Esophagus muscularis mucosa (tissue), 4 donors: ENCODE results near the gene NAV2. TPM values are rescaled to one million over a fixed set of nuclear protein-coding genes. Genes with fewer than 3 reads are reported as not detected.

Experiments
- DNase-seq: peaks from one replicate; pipeline ENCODE4 v3.0.0-alpha.2; 2017; ENCODE audit errors: extremely low spot score
- H3K27ac ChIP-seq, 4 donors: fragments of 200-600 bp; sonication (generic); replicated peaks in 1 of 4; 1 replicate in 3 of 4; 2 replicates in 1 of 4; pipeline ENCODE4 v1.5.1; 2016 to 2019; ENCODE audit warnings: mild to moderate bottlenecking in 1 of 4
- H3K27me3 ChIP-seq, 4 donors: fragments of 200-600 bp; sonication (generic); one replicate each; pipeline versions ENCODE4 v1.5.1 to v1.6.0; 2016 to 2019
- H3K36me3 ChIP-seq, 4 donors: fragments of 200-600 bp; sonication (generic); one replicate each; pipeline ENCODE4 v1.5.1; 2016 to 2019
- H3K4me1 ChIP-seq, 4 donors: fragments of 200-600 bp; sonication (generic); one replicate each; pipeline ENCODE4 v1.5.1; 2016 to 2019
- H3K4me3 ChIP-seq, 4 donors: fragments of 200-600 bp; sonication (generic); 1 replicate in 2 of 4; 2 replicates in 2 of 4; pipeline ENCODE4 v1.5.1; 2016 to 2019; ENCODE audit warnings: mild to moderate bottlenecking in 4 of 4, moderate library complexity in 1 of 4
- H3K9me3 ChIP-seq, 4 donors: fragments of 200-600 bp; sonication (generic); 1 replicate in 3 of 4; 2 replicates in 1 of 4; pipeline ENCODE4 v1.5.1; 2016 to 2019
- EP300 ChIP-seq: sonication (generic); formaldehyde crosslinking; IDR thresholded peaks from one replicate; pipeline ENCODE4 v1.6.1; 2017; ENCODE audit warnings: antibody characterized with exemption
- POLR2A ChIP-seq: fragments of 450-650 bp; IDR thresholded peaks from one replicate; pipeline ENCODE4 v1.6.1; 2017; ENCODE audit warnings: antibody characterized with exemption, moderate library complexity, mild to moderate bottlenecking, low read depth
- POLR2AphosphoS5 ChIP-seq, 2 donors: sonication (generic); formaldehyde crosslinking; IDR thresholded peaks; one replicate each; pipeline ENCODE4 v1.6.1; 2017; ENCODE audit warnings: antibody characterized with exemption in 2 of 2
- WGBS: methylation state at CpG from one replicate; pipeline ENCODE4 v1.1.5; 2018; 5-methylcytosine and 5-hydroxymethylcytosine counted together
- intact Hi-C: fragments of 100-400 bp; cut with DNase I; formaldehyde crosslinking; loops from one replicate; pipeline ENCODE4 v1.15.1; 2023
- total RNA-seq, 4 donors: library from RNA; depleted of rRNA; stranded (reverse); fragments of >200 nt; gene quantifications; one replicate each; pipeline versions ENCODE4 v1.1.0 to v1.2.1, GENCODE V29; 2016
- TF ChIP-seq, protein P1 (sequence below), 3 experiments: fragments of 200-600 bp in 2 of 3; fragments of 450-650 bp in 1 of 3; sonication (generic) in 2 of 3; IDR thresholded peaks; one replicate each; pipeline ENCODE4 v1.5.1; 2017 to 2019; ENCODE audit warnings: antibody characterized with exemption in 3 of 3, mild to moderate bottlenecking in 2 of 3, moderate library complexity in 1 of 3

NAV2 gene
- total RNA-seq, 4 donors from 2014 or later: 21.9 to 57.0 (median 37.5) TPM

DNA sequence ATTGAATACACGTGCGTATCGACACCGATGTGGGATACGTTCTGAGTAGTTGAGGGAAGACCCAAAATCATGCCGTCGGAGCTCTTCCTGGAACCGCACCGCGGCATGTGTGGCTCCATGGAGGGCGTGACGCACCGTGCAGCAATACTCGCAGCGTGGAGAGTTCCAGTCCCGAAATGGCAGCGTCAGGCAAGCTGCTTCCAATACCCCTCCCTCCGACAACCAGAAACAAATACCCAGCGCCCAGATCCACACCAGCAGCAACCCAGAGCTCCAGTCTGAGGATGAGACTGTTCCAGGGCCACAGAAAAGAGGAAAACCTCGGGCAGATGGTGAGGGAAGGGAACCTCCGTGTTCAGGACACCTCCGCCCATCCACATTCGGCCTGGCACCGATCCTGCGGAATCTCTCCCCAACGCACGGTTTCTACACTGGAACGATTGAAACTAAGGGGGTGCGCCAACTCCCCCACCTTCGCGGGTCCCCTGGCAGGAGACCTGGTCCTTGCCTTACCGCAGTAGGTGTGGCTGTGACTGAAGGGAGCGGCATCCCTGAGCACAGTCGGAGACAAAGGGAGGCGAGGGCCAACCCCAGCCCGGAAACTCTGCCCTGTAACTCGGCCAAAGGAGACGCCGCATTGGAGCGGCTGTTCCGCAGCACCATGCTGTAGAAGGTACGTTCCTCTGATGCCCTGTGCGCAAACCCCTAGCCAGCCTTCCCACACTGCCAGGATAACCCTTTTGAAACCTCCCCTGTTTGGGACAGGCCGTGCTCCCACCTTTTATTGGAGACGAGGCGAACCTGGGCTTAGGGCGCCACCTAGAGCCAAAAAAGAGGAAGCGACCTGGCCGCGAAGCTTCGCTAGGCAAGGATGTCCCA is 419.4 kb downstream of the NAV2 start:
- no peak for DNase-seq
- H3K36me3 ChIP-seq: no peaks in the 10 kb centered on the region
- WGBS: 19% methylated on average over 39 of the region's 51 CpGs

DNA sequence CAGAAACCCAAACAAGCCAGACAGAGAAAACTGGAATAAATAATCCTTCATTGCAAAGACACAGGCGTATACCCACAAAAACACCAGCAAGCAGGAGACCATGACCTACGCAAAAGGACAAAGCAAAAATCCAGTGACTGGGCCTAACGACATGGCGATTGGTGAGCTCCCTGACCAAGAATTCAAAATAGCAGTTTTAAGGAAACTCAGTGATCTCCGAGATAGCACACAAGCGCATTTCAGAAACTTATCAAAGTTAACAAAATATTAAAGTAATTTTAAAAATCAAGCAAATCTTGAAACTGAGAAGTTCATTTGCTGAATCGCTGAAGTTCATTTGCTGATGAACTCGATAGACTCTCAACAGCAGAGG is 420.0 kb downstream of the NAV2 start:
- no peak for DNase-seq
- WGBS: 45% methylated on average over 8 of the region's 8 CpGs
- no peak for TF ChIP-seq EP300
- TF ChIP-seq, protein P1, sequence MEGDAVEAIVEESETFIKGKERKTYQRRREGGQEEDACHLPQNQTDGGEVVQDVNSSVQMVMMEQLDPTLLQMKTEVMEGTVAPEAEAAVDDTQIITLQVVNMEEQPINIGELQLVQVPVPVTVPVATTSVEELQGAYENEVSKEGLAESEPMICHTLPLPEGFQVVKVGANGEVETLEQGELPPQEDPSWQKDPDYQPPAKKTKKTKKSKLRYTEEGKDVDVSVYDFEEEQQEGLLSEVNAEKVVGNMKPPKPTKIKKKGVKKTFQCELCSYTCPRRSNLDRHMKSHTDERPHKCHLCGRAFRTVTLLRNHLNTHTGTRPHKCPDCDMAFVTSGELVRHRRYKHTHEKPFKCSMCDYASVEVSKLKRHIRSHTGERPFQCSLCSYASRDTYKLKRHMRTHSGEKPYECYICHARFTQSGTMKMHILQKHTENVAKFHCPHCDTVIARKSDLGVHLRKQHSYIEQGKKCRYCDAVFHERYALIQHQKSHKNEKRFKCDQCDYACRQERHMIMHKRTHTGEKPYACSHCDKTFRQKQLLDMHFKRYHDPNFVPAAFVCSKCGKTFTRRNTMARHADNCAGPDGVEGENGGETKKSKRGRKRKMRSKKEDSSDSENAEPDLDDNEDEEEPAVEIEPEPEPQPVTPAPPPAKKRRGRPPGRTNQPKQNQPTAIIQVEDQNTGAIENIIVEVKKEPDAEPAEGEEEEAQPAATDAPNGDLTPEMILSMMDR (IDR thresholded peaks at IDR 0.05): no peak
- TF ChIP-seq POLR2AphosphoS5 (IDR thresholded peaks at IDR 0.05): no peak
- no peak for TF ChIP-seq POLR2A
- peaks cover 8 to 14% (median 12%) of the 10 kb centered on the region in 4 donors for H3K4me1 ChIP-seq
- intact Hi-C loops: loop anchor here (2.0 to 5.0 kb wide), 2 partner anchors 182 to 575 kb away; no protein-coding TSS in a partner anchor
- H3K27ac ChIP-seq: no peak overlapping the region
- H3K36me3 ChIP-seq: no peaks in the 10 kb centered on the region
- H3K9me3 ChIP-seq: no peaks in the 10 kb centered on the region
- no peaks in the 10 kb centered on the region for H3K27me3 ChIP-seq
- peak overlapping the region; percentile 52 to 63 (median 56) for H3K4me3 ChIP-seq

More for the DNA sequence above, 419.4 kb downstream of the NAV2 start:
- Histone ChIP-seq H3K27me3 (no peaks in the 10 kb centered on the region), H3K9me3 (no peaks in the 10 kb centered on the region), H3K27ac (no peak overlapping the region), H3K4me3 (peak overlapping the region; percentile 52 to 63 (median 56)), H3K4me1 (peaks cover 8 to 14% (median 12%) of the 10 kb centered on the region in 4 donors)
- intact Hi-C loops: loop anchor here (2.0 to 5.0 kb wide), 2 partner anchors 181 to 575 kb away; no protein-coding TSS in a partner anchor
- TF ChIP-seq EP300 (no peak), POLR2A (no peak), POLR2AphosphoS5 (IDR thresholded peaks at IDR 0.05) (peak in 1 of 2 donors; percentile 15)
- TF ChIP-seq, protein P1 (IDR thresholded peaks at IDR 0.05): peak; percentile 86 to 92 (median 87)

DNA sequence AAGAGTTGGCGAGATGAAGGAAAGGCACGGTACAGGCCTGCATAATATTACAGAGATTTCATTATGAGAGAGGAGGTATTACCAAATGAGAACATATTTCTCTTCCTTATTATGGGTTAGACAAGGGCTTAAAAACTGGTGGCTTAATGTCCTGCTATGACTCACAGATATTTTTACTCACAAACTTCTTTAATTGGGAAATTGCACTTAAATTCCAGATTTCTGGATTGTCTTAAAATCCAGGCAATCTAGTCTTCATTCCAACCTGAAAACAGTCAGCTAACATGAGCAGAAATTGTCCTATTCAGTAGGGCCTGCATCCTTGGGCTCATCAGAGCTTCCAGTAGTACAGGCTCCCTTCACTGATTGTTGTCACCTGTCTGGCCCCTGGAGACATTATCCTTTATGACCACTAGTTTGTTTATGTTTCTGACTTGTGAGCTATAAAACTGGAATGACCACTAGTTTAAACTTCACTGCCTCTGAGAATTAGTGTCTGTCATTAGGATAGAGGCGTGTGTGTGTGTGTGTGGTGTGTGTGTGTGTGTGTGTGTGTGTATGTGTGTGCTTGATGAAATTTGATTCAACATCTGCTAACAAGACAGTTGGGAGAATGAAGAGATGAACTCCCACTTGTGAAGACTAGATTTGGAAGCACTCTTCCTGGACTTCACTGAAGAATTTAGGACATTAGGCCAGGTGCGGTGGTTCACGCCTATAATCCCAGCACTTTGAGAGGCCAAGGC is 422.5 kb downstream of the NAV2 start:
- peaks cover 8 to 14% (median 12%) of the 10 kb centered on the region in 4 donors for H3K4me1 ChIP-seq
- no peaks in the 10 kb centered on the region for H3K9me3 ChIP-seq
- H3K27me3 ChIP-seq: no peaks in the 10 kb centered on the region
- intact Hi-C loops: loop anchor here (5.0 kb wide), 1 partner anchor 578 kb away; no protein-coding TSS in a partner anchor
- no peaks in the 10 kb centered on the region for H3K36me3 ChIP-seq
- H3K4me3 ChIP-seq: no peak overlapping the region
- TF ChIP-seq POLR2A (no peak), POLR2AphosphoS5 (IDR thresholded peaks at IDR 0.05) (no peak), EP300 (no peak)
- TF ChIP-seq, protein P1 (IDR thresholded peaks at IDR 0.05): no peak
- 91% methylated on average over 5 of the region's 5 CpGs for WGBS
- no peak for DNase-seq
- H3K27ac ChIP-seq: no peak overlapping the region

DNA sequence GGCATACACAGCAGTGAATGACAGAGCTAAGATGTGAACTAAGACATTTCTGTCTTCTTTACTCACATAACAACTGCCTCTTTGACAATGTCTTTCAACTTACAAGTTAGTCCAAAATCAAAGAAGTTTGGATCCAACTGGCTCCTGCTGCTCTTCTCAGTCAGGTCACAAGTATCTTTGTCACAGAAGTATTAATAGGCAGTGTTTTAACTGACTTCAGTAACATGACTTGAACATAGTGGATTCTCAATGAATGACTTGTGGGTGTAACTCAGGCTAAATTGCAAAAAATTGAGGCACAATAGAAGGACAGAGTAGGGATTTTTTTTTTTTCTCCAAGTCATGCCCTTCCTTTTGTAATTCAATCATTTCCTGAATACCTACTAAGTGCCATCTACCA is 425.0 kb downstream of the NAV2 start:
- Histone ChIP-seq H3K9me3 (no peaks in the 10 kb centered on the region), H3K4me1 (peaks cover 0 to 1% (median under 1%) of the 10 kb centered on the region in 4 donors), H3K27ac (no peak overlapping the region), H3K36me3 (no peaks in the 10 kb centered on the region), H3K27me3 (no peaks in the 10 kb centered on the region), H3K4me3 (no peak overlapping the region)
- intact Hi-C loops: no loop called here
- no peak for DNase-seq
- TF ChIP-seq POLR2AphosphoS5 (IDR thresholded peaks at IDR 0.05) (no peak), POLR2A (no peak), EP300 (no peak)
- TF ChIP-seq, protein P1 (IDR thresholded peaks at IDR 0.05): no peak
